ENCODE measurements around the gene TXNRD1. TPM values are rescaled to one million over a fixed set of nuclear protein-coding genes. Genes with fewer than 3 reads are reported as not detected.

The TXNRD1 gene
- total RNA-seq, 2 donors from 2014 or later: 83.4 to 144 TPM

GRCh38 chr12:104250366-104251125 is 35.0 kb downstream of the TXNRD1 start:
- H3K36me3 Mint-ChIP-seq (ENCODE audit: low read depth): no peaks in the 10 kb centered on the region

GRCh38 chr12:104257913-104258472 is 42.4 kb downstream of the TXNRD1 start:
- H3K36me3 ChIP-seq (ENCODE audit: control insufficient read depth, insufficient read depth, low read length): no peaks in the 10 kb centered on the region
- TF ChIP-seq CTCF (conservative IDR thresholded peaks at IDR 0.05): no peak
- Mint-ChIP-seq H3K4me3 (no peak overlapping the region), H3K27me3 (ENCODE audit: insufficient read depth) (no peaks in the 10 kb centered on the region), H3K27ac (no peak overlapping the region), H3K4me1 (peaks cover 4% of the 10 kb centered on the region), H3K9me3 (no peaks in the 10 kb centered on the region), H3K36me3 (ENCODE audit: low read depth) (no peaks in the 10 kb centered on the region)
- no peak overlapping the region for H3K4me3 ChIP-seq (ENCODE audit: low read length)
- H3K9me3 ChIP-seq (ENCODE audit: control insufficient read depth, low read length): no peaks in the 10 kb centered on the region
- no peaks in the 10 kb centered on the region for H3K27me3 ChIP-seq (ENCODE audit: control insufficient read depth, insufficient read depth, low read length, poor library complexity, severe bottlenecking)
- no peak overlapping the region for H3K9ac ChIP-seq (ENCODE audit: extremely low read depth, low read length, poor library complexity, severe bottlenecking)
- no peaks in the 10 kb centered on the region for H3K4me1 ChIP-seq (ENCODE audit: control insufficient read depth, insufficient read depth, low read length)
- DNase-seq: no peak
- no peak overlapping the region for H3K27ac ChIP-seq (ENCODE audit: low read depth, low read length)

More at GRCh38 chr12:104250366-104251125, 35.0 kb downstream of the TXNRD1 start:
- Mint-ChIP-seq H3K4me1 (peaks cover 11% of the 10 kb centered on the region), H3K27ac (no peak overlapping the region), H3K27me3 (ENCODE audit: insufficient read depth) (no peaks in the 10 kb centered on the region), H3K9me3 (no peaks in the 10 kb centered on the region), H3K4me3 (no peak overlapping the region)
- Histone ChIP-seq H3K27me3 (ENCODE audit: control insufficient read depth, insufficient read depth, low read length, poor library complexity, severe bottlenecking) (no peaks in the 10 kb centered on the region), H3K9ac (ENCODE audit: extremely low read depth, low read length, poor library complexity, severe bottlenecking) (no peak overlapping the region), H3K27ac (ENCODE audit: low read depth, low read length) (no peak overlapping the region), H3K4me1 (ENCODE audit: control insufficient read depth, insufficient read depth, low read length) (no peaks in the 10 kb centered on the region), H3K36me3 (ENCODE audit: control insufficient read depth, insufficient read depth, low read length) (no peaks in the 10 kb centered on the region), H3K9me3 (ENCODE audit: control insufficient read depth, low read length) (no peaks in the 10 kb centered on the region), H3K4me3 (ENCODE audit: low read length) (no peak overlapping the region)
- DNase-seq: no peak
- 88% methylated on average over 2 of the region's 2 CpGs; no CpG with 5 or more reads in 1 of the 2 experiments for WGBS, 2 experiments (ENCODE audit: insufficient coverage in 1 of 2, insufficient read length in 1 of 2)
- no peak for TF ChIP-seq CTCF (conservative IDR thresholded peaks at IDR 0.05)

GRCh38 chr12:104258476-104259067 is 43.0 kb downstream of the TXNRD1 start:
- TF ChIP-seq CTCF (conservative IDR thresholded peaks at IDR 0.05): no peak
- no peak for DNase-seq
- Mint-ChIP-seq H3K27me3 (ENCODE audit: insufficient read depth) (no peaks in the 10 kb centered on the region), H3K36me3 (ENCODE audit: low read depth) (no peaks in the 10 kb centered on the region), H3K9me3 (no peaks in the 10 kb centered on the region), H3K27ac (no peak overlapping the region), H3K4me1 (peaks cover 5% of the 10 kb centered on the region), H3K4me3 (no peak overlapping the region)
- no peak overlapping the region for H3K9ac ChIP-seq (ENCODE audit: extremely low read depth, low read length, poor library complexity, severe bottlenecking)
- no peaks in the 10 kb centered on the region for H3K9me3 ChIP-seq (ENCODE audit: control insufficient read depth, low read length)
- no peak overlapping the region for H3K4me3 ChIP-seq (ENCODE audit: low read length)
- H3K36me3 ChIP-seq (ENCODE audit: control insufficient read depth, insufficient read depth, low read length): no peaks in the 10 kb centered on the region
- H3K27me3 ChIP-seq (ENCODE audit: control insufficient read depth, insufficient read depth, low read length, poor library complexity, severe bottlenecking): no peaks in the 10 kb centered on the region
- no peak overlapping the region for H3K27ac ChIP-seq (ENCODE audit: low read depth, low read length)
- 87 to 100% methylated on average over 2 of the region's 2 CpGs for WGBS, 2 experiments (ENCODE audit: insufficient coverage in 1 of 2, insufficient read length in 1 of 2)
- H3K4me1 ChIP-seq (ENCODE audit: control insufficient read depth, insufficient read depth, low read length): no peaks in the 10 kb centered on the region
